HepG2 (cell line): Measurements from ENCODE around the gene FER1L5. TPM values are rescaled to one million over a fixed set of nuclear protein-coding genes. Genes with fewer than 3 reads are reported as not detected.

Experiments
- ATAC-seq: fragments of 200-7000 bp; cut with Tn5 transposase; 3 replicates; pipeline ENCODE4 v1.9.1; 2020; ENCODE audit warnings: mild to moderate bottlenecking, moderate library complexity
- BruUV-seq: library from RNA; stranded (reverse); fragments of 400-500 nt; replicated peaks from 2 replicates; lab custom pipeline; 2021; lab: Mats Ljungman, UMichigan
- CTCF ChIA-PET: fragments of 300-600 bp; formaldehyde crosslinking; extraction: SDS; loops from one replicate; lab custom pipeline; 2021; ENCODE audit warnings: low total read pairs, inconsistent platforms, low intra/inter-chr PET ratio; lab: Yijun Ruan, JAX
- POLR2A ChIA-PET: fragments of 350-600 bp; sonication (Branson Sonifier 250); formaldehyde crosslinking; loops from one replicate; lab custom pipeline; 2020; ENCODE audit warnings: antibody characterized with exemption, inconsistent platforms; lab: Yijun Ruan, JAX
- DNase-seq: peaks from one replicate; pipeline ENCODE4 v3.0.0-alpha.2; 2015; ENCODE audit warnings: low spot score
- FAIRE-seq: peaks from 3 replicates; lab custom pipeline; 2011; peaks lifted over from hg19 to GRCh38; lab: Jason Lieb, UNC
- H2AFZ ChIP-seq: one replicate; pipeline ENCODE4 v1.6.1; 2011; ENCODE audit warnings: low read length, inconsistent platforms
- H3K27ac ChIP-seq: fragments of 300-600 bp; 3 replicates; pipeline ENCODE4 v1.8.0; 2011; ENCODE audit warnings: mixed run types, mild to moderate bottlenecking, mixed read lengths, low read length, inconsistent platforms; ENCODE audit not compliant: insufficient read depth; ENCODE audit errors: extremely low read length
- H3K27me3 ChIP-seq, 2 experiments: fragments of 200-600 bp in 1 of 2; 2 replicates in 1 of 2; 3 replicates in 1 of 2; pipeline versions ENCODE4 v1.6.0 to v1.8.0; 2011; ENCODE audit warnings: low read length in 2 of 2, mild to moderate bottlenecking in 2 of 2, moderate library complexity in 2 of 2, inconsistent platforms in 1 of 2; ENCODE audit not compliant: insufficient read depth in 2 of 2, control insufficient read depth in 1 of 2
- H3K36me3 ChIP-seq, 2 experiments: fragments of 200-600 bp in 1 of 2; replicated peaks in 1 of 2; 2 replicates in 1 of 2; 3 replicates in 1 of 2; pipeline versions ENCODE4 v1.5.1 to v1.8.0; 2011; ENCODE audit warnings: low read length in 2 of 2, inconsistent platforms in 1 of 2; ENCODE audit not compliant: insufficient read depth in 2 of 2, control insufficient read depth in 1 of 2
- H3K4me1 ChIP-seq: 2 replicates; pipeline ENCODE4 v1.5.1; 2012; ENCODE audit warnings: low read length, inconsistent platforms; ENCODE audit not compliant: insufficient read depth
- H3K4me2 ChIP-seq: 2 replicates; pipeline ENCODE4 v1.6.0; 2011; ENCODE audit warnings: low read depth, low read length, inconsistent platforms
- H3K4me3 ChIP-seq, 3 experiments: fragments of 200-600 bp in 1 of 3; sonication (generic), shearing (Covaris generic) in 1 of 3; replicated peaks in 1 of 3; 2 replicates each; pipeline ENCODE4 v1.5.1; 2011 to 2016; ENCODE audit warnings: low read length in 3 of 3, inconsistent platforms in 2 of 3, low read depth in 2 of 3, mild to moderate bottlenecking in 2 of 3, control low read depth in 1 of 3, mixed read lengths in 1 of 3; ENCODE audit not compliant: insufficient read depth in 1 of 3
- H3K79me2 ChIP-seq: one replicate; pipeline ENCODE4 v1.6.1; 2011; ENCODE audit warnings: low read length, inconsistent platforms; ENCODE audit not compliant: insufficient read depth
- H3K9ac ChIP-seq: 2 replicates; pipeline ENCODE4 v1.6.0; 2011; ENCODE audit warnings: mild to moderate bottlenecking, low read depth, low read length, inconsistent platforms; ENCODE audit not compliant: insufficient read depth
- H3K9me3 ChIP-seq: 2 replicates; pipeline ENCODE4 v1.5.1; 2012; ENCODE audit warnings: mild to moderate bottlenecking, low read length
- H4K20me1 ChIP-seq: 2 replicates; pipeline ENCODE4 v1.6.0; 2011; ENCODE audit warnings: inconsistent platforms, mild to moderate bottlenecking, low read length, moderate library complexity; ENCODE audit not compliant: insufficient read depth
- HOXA5 ChIP-seq: sonication (generic); formaldehyde crosslinking; IDR thresholded peaks from 2 replicates; pipeline ENCODE4 v1.4.0; 2020; ENCODE audit warnings: missing genetic modification reagents
- JDP2 ChIP-seq: sonication (generic); formaldehyde crosslinking; IDR thresholded peaks from 2 replicates; pipeline ENCODE4 v1.8.1; 2022; ENCODE audit warnings: missing genetic modification reagents, borderline replicate concordance
- JUN ChIP-seq: sonication (generic); formaldehyde crosslinking; IDR thresholded peaks from 2 replicates; pipeline ENCODE4 v1.4.0; 2020; ENCODE audit warnings: mild to moderate bottlenecking, missing genetic modification reagents
- SSRP1 ChIP-seq: IDR thresholded peaks from 2 replicates; pipeline ENCODE4 v1.6.1; 2016; ENCODE audit warnings: control low read depth
- TCF7L2 ChIP-seq: IDR thresholded peaks from 2 replicates; pipeline ENCODE4 v1.6.1; 2011; ENCODE audit warnings: mild to moderate bottlenecking, low read depth, low read length, moderate library complexity
- ZNF670 ChIP-seq: sonication (generic); formaldehyde crosslinking; IDR thresholded peaks from 2 replicates; pipeline ENCODE4 v1.8.0; 2022; ENCODE audit warnings: mild to moderate bottlenecking, missing genetic modification reagents, borderline replicate concordance
- ZNF839 ChIP-seq: sonication (generic); formaldehyde crosslinking; IDR thresholded peaks from 2 replicates; pipeline ENCODE4 v1.4.0; 2020; ENCODE audit warnings: missing genetic modification reagents, mild to moderate bottlenecking, borderline replicate concordance
- WGBS: methylation state at CpG from one replicate; pipeline ENCODE4 v1.1.6; 2017; ENCODE audit warnings: low lambda C conversion rate; 5-methylcytosine and 5-hydroxymethylcytosine counted together
- in situ Hi-C: cut with HindIII; loops from 2 replicates; pipeline ENCODE4 v1.10.0; 2017; ENCODE audit warnings: low pct_unique_long_range_greater_than_20kb; ENCODE audit not compliant: extremely low pct_ligation_motif_present
- intact Hi-C: fragments of 100-400 bp; cut with micrococcal nuclease; formaldehyde crosslinking; loops from one replicate; pipeline ENCODE4 v1.10.0; 2022; ENCODE audit not compliant: unreplicated experiment
- polyA plus RNA-seq, 8 experiments: library from polyadenylated mRNA; depleted of rRNA in 3 of 8; stranded (reverse) in 7 of 8; unstranded in 1 of 8; fragments of >200 nt; fragmentation: Illumina TruSeq in 4 of 8; extraction: Trizol in 4 of 8; gene quantifications; 2 replicates each; pipeline versions ENCODE4 v1.2.1 to v1.2.3, GENCODE V29; 2011 to 2016; ENCODE audit warnings: low read depth in 4 of 8, missing spikeins in 1 of 8, mixed read lengths in 1 of 8; ENCODE audit not compliant: insufficient read depth in 1 of 8
- total RNA-seq, 5 experiments: library from RNA; depleted of rRNA; stranded (reverse); fragments of >200 nt; fragmentation: Illumina TruSeq; extraction: Trizol; gene quantifications; 2 replicates each; pipeline ENCODE4 v1.2.3, GENCODE V29; 2016; ENCODE audit warnings: low read depth in 1 of 5
- TF ChIP-seq, protein P1 (sequence below): sonication (generic); formaldehyde crosslinking; conservative IDR thresholded peaks from 2 replicates; pipeline ENCODE4 v1.4.0; 2020; ENCODE audit warnings: missing genetic modification reagents
- TF ChIP-seq, protein P2 (sequence below): sonication (generic); formaldehyde crosslinking; IDR thresholded peaks from 2 replicates; pipeline ENCODE4 v1.5.1; 2020; ENCODE audit warnings: mild to moderate bottlenecking, moderate library complexity, missing genetic modification reagents
- TF ChIP-seq, protein P3 (sequence below): sonication (generic); formaldehyde crosslinking; IDR thresholded peaks from 2 replicates; pipeline ENCODE4 v1.4.0; 2020; ENCODE audit warnings: missing genetic modification reagents

The FER1L5 gene
- total and polyA plus RNA-seq, 2 of the 13 experiments (the other 11 are each of a cell fraction or from before 2014, with no cell fraction given) = 0.02 to 0.08 TPM

DNA sequence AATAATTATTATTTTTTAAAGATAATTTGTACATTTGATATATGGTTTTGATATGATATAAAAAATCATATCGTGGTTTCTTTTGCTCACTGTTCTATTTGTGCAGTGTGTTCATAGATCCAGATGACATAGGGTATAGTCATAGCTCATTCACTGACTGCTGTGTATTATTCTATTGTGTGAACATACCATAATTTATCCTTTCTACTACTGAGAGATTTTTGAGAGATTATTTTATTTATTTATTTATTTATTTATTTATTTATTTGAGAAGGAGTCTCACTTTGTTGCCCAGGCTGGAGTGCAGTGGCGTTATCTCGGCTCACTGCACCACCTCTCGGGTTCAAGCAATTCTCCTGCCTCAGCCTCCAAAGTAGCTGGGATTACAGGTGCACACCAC lies 39.0 kb downstream of the FER1L5 start:
- H3K36me3 ChIP-seq = no peaks in the 10 kb centered on the region
- H3K79me2 ChIP-seq = no peaks in the 10 kb centered on the region
- 71% methylated on average over 4 of the region's 4 CpGs for WGBS
- DNase-seq = no peak
- no peak for ATAC-seq
- ChIA-PET CTCF (no interaction called here), POLR2A (no interaction called here)
- H3K27ac ChIP-seq = no peak overlapping the region
- peaks cover 55% of the 10 kb centered on the region for H3K4me1 ChIP-seq
- in situ Hi-C loops = no loop called here
- peaks cover 0 to 18% of the 10 kb centered on the region in 2 experiments; a peak in 2 of 5 replicates for H3K27me3 ChIP-seq
- H2AFZ ChIP-seq = no peak overlapping the region
- FAIRE-seq = no peak
- BruUV-seq = no TSS peak
- no peak overlapping the region for H3K4me2 ChIP-seq
- no peaks in the 10 kb centered on the region for H3K9me3 ChIP-seq
- TF ChIP-seq JDP2 (CRISPR knock-in tag) (no peak), ZNF670 (CRISPR knock-in tag) (no peak), JUN (CRISPR knock-in tag) (no peak), ZNF839 (CRISPR knock-in tag) (no peak), TCF7L2 (no peak), SSRP1 (CRISPR knock-in tag) (no peak), HOXA5 (CRISPR knock-in tag) (no peak)
- TF ChIP-seq, protein P1, sequence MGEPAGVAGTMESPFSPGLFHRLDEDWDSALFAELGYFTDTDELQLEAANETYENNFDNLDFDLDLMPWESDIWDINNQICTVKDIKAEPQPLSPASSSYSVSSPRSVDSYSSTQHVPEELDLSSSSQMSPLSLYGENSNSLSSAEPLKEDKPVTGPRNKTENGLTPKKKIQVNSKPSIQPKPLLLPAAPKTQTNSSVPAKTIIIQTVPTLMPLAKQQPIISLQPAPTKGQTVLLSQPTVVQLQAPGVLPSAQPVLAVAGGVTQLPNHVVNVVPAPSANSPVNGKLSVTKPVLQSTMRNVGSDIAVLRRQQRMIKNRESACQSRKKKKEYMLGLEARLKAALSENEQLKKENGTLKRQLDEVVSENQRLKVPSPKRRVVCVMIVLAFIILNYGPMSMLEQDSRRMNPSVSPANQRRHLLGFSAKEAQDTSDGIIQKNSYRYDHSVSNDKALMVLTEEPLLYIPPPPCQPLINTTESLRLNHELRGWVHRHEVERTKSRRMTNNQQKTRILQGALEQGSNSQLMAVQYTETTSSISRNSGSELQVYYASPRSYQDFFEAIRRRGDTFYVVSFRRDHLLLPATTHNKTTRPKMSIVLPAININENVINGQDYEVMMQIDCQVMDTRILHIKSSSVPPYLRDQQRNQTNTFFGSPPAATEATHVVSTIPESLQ (CRISPR knock-in tag) = no peak
- TF ChIP-seq, protein P2, sequence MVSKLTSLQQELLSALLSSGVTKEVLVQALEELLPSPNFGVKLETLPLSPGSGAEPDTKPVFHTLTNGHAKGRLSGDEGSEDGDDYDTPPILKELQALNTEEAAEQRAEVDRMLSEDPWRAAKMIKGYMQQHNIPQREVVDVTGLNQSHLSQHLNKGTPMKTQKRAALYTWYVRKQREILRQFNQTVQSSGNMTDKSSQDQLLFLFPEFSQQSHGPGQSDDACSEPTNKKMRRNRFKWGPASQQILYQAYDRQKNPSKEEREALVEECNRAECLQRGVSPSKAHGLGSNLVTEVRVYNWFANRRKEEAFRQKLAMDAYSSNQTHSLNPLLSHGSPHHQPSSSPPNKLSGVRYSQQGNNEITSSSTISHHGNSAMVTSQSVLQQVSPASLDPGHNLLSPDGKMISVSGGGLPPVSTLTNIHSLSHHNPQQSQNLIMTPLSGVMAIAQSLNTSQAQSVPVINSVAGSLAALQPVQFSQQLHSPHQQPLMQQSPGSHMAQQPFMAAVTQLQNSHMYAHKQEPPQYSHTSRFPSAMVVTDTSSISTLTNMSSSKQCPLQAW = no peak
- TF ChIP-seq, protein P3, sequence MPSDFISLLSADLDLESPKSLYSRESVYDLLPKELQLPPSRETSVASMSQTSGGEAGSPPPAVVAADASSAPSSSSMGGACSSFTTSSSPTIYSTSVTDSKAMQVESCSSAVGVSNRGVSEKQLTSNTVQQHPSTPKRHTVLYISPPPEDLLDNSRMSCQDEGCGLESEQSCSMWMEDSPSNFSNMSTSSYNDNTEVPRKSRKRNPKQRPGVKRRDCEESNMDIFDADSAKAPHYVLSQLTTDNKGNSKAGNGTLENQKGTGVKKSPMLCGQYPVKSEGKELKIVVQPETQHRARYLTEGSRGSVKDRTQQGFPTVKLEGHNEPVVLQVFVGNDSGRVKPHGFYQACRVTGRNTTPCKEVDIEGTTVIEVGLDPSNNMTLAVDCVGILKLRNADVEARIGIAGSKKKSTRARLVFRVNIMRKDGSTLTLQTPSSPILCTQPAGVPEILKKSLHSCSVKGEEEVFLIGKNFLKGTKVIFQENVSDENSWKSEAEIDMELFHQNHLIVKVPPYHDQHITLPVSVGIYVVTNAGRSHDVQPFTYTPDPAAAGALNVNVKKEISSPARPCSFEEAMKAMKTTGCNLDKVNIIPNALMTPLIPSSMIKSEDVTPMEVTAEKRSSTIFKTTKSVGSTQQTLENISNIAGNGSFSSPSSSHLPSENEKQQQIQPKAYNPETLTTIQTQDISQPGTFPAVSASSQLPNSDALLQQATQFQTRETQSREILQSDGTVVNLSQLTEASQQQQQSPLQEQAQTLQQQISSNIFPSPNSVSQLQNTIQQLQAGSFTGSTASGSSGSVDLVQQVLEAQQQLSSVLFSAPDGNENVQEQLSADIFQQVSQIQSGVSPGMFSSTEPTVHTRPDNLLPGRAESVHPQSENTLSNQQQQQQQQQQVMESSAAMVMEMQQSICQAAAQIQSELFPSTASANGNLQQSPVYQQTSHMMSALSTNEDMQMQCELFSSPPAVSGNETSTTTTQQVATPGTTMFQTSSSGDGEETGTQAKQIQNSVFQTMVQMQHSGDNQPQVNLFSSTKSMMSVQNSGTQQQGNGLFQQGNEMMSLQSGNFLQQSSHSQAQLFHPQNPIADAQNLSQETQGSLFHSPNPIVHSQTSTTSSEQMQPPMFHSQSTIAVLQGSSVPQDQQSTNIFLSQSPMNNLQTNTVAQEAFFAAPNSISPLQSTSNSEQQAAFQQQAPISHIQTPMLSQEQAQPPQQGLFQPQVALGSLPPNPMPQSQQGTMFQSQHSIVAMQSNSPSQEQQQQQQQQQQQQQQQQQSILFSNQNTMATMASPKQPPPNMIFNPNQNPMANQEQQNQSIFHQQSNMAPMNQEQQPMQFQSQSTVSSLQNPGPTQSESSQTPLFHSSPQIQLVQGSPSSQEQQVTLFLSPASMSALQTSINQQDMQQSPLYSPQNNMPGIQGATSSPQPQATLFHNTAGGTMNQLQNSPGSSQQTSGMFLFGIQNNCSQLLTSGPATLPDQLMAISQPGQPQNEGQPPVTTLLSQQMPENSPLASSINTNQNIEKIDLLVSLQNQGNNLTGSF (CRISPR knock-in tag) = no peak
- no peak overlapping the region for H3K4me3 ChIP-seq
- no peaks in the 10 kb centered on the region for H4K20me1 ChIP-seq
- intact Hi-C loops = no loop called here
- H3K9ac ChIP-seq = no peak overlapping the region
